Activated CD8-positive, alpha-beta memory T cell treated with anti-CD3 and anti-CD28 coated beads, Interleukin-2, amount 50 U/mL, for 4 hours (primary cell): ENCODE data around the gene CNN1.
"Not testable (repeated sequence)": the region's sequence is repeated elsewhere in the genome, so short reads cannot be mapped to it uniquely, and the experiment has no call there.

Experiments
- DNase-seq: peaks from one replicate; pipeline ENCODE4 v3.0.0-alpha.2; 2020

The CNN1 gene

DNA sequence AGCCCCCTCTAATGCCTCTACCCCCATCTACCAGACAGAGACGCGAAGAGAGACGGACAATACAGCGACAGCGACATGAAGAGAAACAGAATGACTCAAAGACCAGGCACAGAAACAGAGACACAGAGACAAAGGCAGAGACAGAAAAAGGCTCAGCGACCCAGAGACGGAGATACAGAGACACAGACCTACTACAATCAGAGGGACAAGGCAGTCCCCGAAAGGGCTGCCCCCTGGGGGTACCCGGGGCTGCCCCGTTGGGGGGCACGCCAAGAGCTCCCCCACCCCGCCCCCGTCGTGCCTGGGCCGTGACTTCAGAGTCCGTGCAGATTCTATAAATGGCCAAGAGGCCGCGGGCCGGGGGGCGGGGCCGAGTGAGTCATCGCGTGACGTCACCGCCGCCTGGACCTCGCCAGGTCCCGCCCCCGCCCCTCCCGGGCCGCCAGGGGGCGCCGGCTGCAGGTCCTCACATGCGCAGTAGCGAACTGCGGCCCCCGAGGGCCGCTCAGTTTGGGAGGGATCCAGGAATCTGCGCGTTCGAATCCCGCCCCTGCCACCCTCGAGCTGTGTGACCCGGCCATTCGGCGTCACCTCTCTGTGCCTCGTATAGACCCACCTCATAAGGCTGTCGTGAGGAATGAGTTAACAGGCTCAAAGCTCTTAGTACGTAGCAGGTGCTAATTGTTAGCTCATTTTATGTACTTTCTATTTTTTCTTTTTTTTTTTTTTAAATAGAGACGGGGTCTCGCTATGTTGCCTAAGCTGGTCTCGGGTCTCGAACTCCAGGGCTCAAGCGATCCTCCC lies 2.7 kb upstream of the CNN1 start:
- peak; percentile 85 for DNase-seq

DNA sequence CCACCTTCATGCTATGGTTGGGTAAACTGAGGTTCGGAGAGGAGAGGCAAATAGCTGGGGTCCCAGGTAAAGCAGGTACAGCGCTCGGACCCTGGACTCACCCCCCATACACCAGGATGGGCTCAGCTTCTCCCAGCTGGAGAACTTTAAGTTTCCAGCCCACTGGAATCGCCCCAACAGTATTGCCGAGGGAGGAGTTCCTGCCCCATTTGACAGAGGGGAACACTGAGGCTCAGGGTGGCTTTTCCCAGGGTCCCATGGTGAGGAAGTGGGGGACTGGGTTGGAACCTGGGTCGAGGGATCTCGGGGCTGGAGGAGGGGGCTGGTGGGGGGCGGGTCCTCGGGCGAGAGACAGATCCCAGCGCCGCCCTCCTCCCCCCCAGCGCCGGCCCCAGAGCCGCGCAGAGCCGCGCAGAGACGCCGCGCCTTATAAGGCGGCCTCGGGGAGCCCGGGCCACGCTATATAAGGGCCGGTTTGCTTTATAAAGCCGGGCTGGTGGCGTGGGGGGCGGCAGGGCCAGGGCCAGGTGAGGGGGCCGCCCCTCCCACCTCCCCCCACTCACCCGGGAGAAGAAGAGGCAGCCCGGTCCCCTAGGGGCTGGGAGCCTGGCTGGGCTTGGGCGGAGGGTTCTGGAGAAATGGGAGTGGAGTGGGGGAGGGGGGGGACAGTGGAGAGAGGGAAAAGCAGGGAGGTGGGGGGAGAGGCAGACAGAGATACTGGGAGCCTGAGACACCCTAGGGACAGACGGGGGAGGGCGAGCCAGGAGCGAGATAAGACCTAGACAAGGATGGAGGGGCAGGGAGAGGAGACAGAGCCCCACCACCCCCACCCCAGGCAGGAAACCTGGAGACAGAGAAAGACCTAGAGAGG lies 1.1 kb downstream of the CNN1 start:
- DNase-seq: no peak

DNA sequence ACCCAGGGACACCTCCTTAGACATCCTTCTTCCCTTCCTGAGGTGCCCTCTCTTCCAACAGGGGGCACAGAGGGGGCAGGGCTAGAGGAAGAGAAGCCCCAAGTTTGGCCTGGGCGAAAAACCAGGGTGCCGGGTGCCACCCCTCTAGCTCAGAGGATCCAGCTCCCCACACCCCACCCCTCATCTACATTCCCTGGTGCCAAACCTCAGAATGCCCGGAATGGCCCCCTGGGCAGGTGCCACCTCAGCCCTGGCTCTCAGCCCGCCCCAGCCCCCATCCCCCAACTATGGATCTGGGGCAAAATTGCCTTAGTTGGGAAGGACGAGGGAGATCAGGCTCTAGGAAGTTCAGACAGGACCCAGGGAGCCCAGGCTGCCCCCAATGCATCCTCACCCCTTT lies 2.0 kb downstream of the CNN1 start:
- no peak for DNase-seq

DNA sequence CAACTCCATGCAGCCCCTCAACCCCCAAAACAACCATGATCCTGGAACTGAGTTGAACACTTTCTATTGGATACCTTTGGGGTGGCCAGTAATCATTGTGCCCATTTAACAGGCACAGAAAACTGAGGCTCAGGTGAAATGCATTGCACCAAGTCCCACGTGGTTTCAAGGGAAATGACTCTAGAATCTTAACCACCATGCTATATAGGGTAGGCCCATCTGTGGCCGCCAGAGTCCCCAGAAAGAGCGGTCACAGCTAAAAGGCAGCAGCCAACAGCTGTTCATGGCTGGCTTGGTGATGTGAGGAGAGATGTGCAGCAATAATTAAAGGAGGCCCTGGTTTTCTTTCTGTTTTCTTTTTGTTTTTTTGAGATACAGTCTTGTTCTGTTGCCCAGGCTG lies 2.6 kb downstream of the CNN1 start:
- DNase-seq: no peak

DNA sequence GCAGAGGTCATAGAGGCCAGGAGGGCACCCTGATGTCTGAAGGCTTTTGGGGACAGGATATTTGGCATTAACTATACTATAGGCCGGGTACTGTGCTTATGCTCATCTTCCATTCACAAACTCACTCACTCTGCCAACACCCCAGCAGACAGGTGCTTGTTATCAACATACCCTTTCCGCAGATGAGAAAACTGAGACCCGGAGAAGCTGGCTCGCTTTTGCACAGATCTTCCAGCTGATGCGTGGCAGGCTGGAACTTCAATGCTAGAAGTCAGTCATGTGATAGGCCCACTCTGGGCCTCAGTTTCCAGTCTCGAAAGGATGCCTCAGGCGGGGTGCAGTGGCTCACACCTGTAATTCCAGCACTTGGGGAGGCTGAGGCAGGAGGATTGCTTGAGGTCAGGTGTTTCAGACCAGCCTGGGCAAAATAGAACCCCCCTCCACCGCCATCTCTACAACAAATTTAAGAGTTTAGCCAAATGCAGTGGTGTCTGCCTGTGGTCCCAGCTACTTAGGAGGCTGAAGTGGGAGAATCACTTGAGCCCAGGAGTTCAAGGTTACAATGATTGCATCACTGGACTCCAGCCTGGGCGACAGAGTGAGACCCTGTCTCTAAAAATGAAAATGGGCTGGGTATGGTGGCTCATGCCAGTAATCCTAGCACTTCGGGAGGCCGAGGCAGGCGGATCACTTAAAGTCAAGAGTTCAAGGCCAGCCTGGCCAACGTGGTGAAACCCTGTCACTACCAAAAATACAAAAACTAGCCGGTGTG lies 9.5 kb downstream of the CNN1 start:
- DNase-seq: no peak

DNA sequence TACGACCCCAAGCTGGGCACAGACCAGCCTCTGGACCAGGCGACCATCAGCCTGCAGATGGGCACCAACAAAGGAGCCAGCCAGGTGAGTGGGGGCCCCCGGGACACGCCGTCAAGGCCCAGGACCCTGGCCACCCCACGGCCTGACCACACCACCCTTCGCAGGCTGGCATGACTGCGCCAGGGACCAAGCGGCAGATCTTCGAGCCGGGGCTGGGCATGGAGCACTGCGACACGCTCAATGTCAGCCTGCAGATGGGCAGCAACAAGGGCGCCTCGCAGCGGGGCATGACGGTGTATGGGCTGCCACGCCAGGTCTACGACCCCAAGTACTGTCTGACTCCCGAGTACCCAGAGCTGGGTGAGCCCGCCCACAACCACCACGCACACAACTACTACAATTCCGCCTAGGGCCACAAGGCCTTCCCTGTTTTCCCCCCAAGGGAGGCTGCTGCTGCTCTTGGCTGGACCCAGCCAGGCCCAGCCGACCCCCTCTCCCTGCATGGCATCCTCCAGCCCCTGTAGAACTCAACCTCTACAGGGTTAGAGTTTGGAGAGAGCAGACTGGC lies 10.8 kb downstream of the CNN1 start:
- DNase-seq: no peak

DNA sequence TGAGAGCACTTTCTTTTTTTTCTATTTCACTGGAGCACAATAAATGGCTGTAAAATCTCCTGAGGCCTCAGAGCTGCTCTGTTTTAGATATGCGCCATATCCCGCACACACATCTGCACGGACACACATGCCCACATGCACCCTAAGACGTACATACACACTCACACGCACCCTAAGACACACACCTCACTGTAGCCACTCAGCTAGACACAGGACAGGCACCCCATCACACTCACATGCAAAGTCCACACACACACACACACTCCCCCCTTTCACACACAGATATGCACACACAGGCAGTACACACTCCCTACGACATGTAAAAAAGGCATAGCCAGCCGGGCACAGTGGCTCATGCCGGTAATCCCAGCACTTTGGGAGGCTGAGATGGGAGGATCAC lies 11.6 kb downstream of the CNN1 start:
- DNase-seq: no peak

DNA sequence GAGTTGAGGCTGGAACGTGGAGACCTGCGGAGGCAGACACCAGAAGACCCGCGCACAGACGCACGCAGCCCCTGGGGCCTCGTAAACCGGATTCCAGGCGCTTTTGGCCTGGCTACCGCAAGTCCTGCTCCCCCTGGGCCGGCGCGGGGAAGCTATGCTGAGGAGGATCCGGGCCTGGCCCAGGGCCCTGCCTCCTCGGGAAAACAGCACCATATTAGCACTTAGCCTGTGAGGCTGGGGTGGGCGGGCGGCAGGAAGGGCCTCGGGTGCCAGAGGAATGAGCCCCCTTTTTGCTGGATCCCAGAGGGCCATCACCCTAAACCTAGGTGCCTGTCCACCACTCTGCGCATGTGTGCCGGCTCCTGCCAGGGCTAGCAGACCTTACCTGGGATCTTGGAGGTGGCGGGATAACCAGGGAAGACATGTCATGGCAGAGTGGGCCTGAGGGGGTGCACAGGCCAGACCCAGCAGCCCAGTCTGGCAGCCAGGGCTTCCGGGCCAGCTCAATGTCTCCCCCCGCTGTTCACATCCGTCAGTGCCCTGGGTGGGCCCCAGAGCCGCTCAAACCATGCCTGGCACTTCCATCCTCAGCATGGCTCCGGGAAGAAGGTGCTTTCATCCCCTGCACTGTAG lies 13.1 kb downstream of the CNN1 start:
- DNase-seq: no peak

DNA sequence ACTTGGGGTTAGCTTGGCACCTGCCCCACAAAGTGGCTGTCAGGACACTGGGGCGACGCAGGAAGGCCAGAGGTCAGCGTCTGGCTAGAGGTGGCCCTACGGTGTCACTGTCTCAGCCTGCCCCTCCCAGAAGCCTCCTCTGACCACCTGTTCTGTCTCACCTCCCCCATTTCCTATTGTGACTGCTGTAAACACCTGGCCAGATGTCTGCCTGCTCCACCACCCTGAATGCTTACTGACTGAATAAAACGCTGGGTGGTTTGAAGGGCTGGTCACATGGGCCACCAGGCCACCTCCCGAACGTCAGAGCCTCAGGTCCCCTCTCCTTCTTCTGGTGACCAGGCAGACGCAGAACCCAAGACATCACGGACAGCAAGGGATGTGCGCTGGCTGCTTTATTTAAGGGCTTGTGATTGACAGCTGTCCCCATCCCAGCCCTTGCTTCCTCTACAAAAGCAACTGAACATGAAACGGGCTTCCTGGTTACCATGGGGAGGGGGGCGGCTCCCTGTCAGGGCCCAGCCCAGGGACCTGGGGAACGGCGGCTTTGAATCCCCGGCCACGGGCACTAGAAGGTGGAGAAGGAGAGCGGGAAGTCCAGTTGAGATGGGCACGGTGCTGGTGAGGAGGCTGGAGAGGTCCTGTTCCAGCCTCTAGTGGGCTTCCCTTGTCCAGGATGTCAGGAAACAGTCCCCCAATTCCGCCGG lies 14.2 kb downstream of the CNN1 start:
- no peak for DNase-seq

DNA sequence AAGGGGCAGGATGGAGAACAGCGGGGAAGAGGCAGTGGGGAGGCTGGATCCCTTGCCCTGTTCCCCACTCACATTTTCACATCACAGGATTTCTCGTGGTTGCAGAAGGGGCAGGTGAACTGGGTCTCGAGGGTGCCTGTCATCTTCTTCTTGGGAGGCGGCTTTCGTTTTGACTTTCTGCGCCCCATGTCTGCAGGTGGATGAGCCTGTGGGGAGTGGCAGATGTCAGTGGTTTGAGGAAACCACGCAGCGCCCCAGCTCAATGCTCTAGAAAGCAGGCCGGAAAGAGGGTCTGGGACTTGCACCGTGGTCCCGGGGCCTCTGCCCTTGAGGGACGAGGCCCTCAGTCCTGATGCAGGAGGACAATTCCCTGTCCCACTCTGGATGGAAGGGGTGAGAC lies 15.5 kb downstream of the CNN1 start:
- DNase-seq: no peak

DNA sequence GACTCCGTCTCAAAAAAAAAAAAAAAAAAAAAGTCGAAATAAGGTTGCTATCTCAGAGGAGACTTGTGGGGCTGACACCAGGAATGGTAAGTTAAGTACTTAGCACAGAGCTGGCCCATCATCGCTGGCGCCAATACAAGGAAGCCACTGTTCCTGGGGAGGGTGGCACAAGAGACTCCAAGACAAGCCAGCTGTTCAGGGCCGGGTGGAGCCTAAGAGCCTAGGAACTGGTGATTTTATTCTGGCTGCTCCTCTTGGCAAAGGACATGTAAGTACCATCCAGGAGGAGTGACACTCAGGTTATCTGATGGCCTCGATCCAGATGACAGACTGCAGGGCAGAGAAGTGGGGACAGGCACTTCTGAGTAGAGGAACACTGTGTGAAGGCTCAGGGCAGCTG lies 16.6 kb downstream of the CNN1 start:
- DNase-seq: no peak

DNA sequence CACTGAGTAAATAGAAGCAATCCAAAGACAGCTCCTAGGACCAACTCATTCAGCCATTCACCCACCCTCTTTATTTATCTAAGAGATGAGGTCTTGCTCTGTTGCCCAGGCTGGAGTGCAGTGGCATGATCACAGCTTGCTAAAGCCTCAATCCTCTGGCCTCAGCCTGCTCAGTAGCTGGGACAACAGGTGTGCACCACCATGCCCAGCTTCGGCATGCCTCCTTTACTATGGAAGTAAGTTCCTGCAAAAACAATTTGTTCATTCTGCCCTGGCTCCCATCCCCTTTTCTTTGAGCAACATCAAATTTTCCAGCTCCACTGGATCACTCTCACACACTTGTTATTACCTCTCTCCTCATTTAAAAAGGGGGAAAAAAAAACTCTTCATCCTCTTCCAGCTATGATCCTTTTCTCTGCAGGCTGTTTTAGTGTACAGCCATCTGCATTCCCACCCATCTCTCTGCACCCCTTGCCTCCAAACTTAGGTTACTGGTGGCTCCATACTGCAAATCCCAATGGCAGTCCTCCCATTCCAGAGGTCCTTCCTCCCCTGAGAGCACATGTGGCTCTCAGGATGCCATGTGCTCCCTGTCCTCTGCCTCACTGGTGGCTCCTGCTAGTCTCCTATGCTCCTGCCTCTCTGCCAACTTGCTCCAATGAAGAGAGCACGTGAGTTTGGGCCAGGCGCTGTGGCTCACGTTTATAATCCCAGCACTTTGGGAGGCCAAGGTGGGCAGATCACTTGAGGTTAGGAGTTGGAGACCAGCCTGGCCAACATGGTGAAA lies 18.2 kb downstream of the CNN1 start:
- DNase-seq: no peak

DNA sequence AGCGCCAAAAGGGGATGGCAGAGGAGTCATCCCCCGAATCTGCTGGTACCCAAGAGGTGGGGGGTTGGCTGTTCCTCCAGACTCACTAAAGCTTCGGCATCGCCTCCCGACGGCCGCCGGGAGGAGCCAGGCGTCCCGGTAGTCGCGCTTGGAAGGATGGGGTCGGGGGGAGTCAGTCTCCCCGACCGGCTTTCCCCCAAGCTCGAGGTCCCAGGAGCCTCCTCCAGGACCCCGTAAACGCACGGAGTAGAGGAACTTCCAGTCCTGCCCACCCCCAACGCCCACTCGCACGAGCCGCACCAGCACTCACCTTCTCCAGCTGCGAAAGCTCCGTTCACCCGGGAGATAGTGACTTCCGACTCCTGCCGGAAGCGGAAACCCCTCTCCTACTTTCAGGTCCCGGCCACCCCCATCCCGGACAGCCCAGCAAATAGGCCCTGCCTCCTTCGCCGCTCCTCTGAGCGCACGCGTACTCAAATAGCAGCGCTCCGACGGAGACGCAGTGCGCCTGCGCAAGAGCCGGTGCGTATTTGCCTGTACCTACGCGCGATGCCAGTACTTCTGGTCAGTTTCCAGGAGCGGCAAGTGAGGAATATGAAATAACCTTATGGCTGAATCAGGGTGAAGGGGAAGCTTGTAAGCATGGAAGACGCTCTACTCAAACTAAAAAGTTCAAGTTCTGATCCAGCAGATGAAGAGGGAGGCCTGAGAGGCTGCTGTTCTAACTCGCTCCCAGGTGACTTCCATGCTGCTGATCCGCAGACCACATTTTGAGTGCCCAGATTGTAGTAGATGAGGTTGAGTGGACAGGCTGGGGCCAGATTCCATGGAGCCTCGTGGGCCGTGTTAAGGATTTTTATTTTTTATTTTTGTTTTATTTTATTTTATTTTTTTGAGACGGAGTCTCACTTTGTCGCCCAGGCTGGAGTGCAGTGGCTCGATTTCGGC lies 20.5 kb downstream of the CNN1 start, which contains the start of gene ELOF1:
Gene ELOF1 (minus strand): TSS at position 350 of the 948 bp plus-strand sequence. CDS start 4,883 bp downstream, outside the sequence.
- peak; percentile 95 for DNase-seq

DNA sequence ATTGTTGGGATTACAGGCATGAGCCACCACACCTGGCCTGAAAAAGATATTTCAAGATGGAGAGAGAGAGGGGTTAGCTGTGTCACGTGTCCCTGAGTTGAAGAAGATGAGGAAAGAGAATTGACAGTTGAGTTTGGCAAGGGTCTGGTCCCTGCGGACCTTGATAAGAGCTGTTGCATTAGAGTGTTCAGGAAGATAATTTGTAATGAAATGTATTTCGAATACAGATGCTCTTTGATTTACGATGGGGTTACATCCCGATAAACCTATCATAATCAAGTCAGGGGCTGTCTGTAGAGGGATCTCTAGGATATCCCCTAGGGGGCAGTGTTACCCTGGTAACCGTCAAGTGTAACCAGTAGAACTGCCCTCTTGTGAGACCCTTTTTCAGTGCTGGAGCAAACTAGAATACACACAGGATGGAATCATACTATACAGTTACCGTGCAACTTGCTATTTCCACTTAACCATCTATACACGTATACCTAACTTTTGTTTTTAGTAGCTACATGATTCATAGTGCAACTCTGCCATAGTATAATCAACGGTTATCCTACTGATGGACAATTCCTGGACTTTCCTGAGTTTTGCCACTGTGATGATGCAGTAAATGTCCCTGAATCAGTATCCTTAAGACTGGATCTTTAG lies 21.9 kb downstream of the CNN1 start:
- DNase-seq: peak; percentile 48

DNA sequence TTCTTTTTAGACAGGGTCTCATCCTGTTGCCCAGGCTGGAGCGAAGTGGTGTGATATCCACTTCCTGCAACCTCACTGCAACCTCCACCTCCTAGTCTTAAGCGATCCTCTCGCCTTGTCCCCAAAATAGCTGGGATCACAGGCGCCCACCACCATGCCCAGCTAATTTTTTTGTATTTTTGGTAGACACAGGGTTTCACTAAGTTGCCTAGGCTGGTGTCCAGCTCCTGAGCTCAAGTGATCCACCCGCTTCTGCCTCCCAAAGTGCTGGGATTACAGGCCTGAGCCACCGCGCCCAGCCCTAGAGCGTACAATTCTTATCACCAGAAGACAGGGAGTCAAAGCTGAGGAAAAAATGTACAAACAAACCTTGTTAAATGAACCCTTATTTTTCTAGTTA lies 24.9 kb downstream of the CNN1 start:
- no peak for DNase-seq

DNA sequence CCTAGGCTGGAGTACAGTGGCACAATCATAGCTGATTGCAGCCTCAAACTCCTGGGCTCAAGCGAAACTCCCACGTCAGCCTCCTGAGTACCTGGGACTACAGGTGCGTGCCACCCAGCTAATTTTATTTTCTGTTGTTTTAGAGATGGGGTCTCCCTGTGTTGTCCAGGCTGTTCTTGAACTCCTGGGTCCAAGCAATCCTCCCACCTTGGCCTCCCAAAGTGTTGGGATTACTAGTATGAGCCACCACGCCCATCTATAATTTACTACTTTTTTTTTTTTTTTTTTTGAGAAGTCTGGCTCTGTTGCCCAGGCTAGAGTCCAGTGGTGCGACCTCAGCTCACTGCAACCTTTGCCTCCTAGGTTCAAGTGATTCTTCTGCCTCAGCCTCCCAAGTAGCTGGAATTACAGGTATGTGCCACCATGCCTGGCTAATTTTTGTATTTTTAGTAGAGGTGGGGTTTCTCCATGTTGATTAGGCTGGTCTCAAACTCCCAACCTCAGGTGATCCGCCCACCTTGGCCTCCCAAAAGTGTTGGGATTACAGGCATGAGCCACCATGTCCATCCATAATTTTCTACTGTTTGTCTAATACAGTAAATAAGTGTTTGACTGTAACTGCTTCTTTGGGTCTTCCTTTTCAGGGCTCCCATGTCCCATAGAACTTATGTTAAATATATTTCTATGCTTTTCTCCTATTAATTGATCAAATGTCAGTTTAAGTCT lies 25.6 kb downstream of the CNN1 start:
- DNase-seq: not testable (repeated sequence)

DNA sequence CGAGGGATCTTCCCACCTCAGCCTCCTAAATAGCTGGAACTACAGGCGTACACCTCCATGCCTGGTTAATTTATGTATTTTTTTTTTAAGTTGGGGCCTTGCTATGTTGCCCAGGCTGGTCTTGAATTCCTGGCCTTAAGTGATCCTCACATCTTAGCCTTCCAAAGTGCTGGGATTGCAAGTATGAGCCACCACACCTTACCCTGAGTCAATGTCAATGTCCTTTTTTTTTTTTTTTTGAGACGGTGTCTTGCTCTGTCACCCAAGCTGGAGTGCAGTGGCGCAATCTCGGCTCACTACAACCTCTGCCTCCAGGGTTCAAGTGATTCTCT lies 27.0 kb downstream of the CNN1 start:
- DNase-seq: not testable (repeated sequence)

DNA sequence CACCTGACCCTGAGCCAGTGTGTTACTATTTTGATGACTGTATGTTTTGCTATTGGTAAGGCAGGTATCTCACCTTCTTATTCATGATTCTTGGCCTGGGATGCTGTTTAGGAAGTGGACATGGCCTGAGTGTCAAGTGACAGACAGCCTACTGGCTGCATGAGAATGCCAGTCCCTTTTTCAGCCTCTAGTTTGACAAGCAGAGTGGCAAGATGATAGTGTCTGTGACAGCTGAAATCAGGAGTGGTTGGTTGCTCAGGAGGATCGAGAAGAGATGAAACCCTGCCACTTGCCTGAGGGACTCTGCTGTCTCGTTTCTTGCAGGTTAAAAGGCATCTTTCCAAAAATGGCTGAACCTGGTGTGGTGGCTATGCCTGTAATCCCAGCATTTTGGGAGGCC lies 27.5 kb downstream of the CNN1 start:
- no peak for DNase-seq

DNA sequence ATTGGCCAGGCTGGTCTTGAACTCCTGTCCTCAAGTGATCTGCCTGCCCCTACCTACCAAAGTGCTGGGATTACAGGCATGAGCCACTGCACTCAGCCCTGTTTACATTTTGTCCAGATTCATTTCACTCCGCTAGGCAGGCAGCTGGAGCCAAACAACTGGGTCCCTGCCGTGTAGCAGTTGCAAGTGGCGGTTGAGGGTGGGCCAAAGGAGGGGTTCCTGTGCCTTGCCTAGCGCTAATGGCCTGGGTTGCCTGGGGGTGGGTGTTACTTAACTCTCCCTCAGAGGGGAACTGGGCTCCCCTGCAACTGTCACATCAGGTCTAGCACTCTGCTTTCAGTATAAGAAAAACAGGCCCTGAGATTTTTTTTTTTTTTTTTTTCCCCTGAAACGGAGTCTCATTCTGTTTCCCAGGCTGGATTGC lies 31.4 kb downstream of the CNN1 start:
- no peak for DNase-seq
